T-helper 2 cell treated with Interferon-gamma antibody and Interleukin-4, amounts not matched to agents 100 ng/mL and 5 ng/mL, for 36 hours (primary cell): ENCODE data around the gene KRAS. TPM values are rescaled to one million over a fixed set of nuclear protein-coding genes. Genes with fewer than 3 reads are reported as not detected.

ENCODE experiments used
- intact Hi-C: fragments of 100-400 bp; cut with micrococcal nuclease; formaldehyde crosslinking; loops from one replicate; pipeline ENCODE4 v1.15.1; 2023
- total RNA-seq: library from RNA; stranded (reverse); gene quantifications from 2 replicates; pipeline ENCODE4 v1.2.3, GENCODE V29; 2022

Gene KRAS
- total RNA-seq, 1 donor from 2014 or later, result 44.4 TPM

DNA sequence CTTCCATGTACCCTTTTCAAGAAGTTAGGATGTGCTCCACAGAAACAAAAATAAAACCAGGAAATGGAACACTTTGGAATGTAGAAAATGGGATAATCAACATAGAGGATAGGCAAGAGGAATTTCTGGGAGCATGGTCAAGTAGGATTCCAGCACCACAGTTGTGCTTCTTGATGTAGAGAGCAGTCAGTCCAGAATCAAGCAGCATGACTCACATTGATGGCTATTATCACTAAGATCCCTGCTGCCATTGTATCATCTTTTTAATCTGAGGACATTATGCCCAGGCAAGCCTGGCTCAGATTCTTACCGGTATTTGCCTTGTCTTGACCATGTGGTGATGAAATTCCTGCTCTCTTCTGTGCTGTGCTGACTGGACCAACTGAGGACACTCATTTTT is 50.0 kb downstream of the KRAS start:
- intact Hi-C loops, result no loop called here

DNA sequence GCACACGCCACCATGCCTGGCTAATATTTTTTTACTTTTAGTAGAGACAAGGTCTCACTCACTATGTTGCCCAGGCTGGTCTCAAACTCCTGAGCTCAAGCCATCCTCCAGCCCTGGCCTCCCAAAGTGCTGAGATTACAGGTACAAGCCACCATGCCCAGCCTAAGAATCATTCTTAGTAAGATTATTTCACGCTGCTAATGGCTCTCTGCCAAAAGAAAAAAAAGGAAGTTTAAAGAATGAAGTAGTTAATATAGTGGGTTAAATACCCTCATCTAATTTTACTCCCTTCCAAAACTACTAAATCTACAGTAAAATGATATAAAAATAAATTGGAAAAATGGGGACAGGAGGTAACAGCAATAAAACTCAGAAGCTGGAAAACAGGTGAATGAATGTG is 53.1 kb downstream of the KRAS start:
- intact Hi-C loops, result no loop called here

DNA sequence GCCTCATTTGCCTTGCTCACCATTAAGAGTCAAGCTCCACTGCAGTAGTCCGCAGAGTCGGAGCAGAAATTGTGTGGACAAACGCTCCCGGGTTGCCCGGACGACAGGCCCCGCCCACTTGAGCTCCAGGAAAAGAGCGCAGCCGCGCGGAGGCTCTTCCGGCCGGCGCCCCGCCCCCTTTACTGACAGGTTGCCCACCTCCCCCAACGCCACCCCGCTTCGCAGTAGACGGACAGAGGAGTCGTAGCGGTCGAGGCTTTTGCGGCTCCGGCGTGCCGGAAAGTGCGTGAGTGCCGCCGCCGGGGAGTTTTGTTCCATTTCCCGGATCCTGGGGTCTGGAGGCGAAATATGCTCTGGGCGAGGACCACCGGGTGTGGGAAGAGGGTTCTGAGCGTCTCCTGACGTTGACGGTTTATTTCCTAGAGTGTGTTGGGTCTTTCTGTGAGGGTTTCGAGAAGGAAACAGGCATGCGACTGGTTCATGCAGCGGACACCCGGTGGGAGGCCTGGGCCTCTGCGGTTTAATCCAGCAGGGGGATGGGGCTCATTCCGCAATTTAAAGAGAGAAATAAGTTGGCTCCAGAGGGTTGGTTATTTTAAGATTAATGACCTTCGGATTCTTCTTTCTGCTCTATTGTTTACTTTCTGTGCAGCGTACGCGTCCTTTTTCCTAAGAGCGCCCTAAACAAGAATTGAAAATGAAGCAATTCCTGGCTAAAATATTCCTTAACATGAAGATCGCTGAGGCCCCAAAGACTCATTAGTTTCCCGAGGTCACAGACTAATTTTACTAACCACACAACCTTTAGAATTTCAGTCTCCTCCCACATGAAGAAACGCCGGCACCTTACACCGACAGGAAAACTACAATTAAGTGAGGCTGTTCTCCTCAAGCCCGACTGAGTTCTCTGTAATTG is 55.4 kb downstream of the KRAS start, which contains the start of the genes DNAI7 and ETFRF1:
Gene DNAI7 (minus strand): TSS at position 105 of the 916 bp plus-strand sequence. CDS start 82 bp downstream, at position 23.
Gene ETFRF1 (plus strand): TSS at position 182 of the 916 bp plus-strand sequence. CDS start 8,720 bp downstream, outside the sequence.
- intact Hi-C loops, result loop anchor here (1.0 kb wide), 3 partner anchors 55 to 192 kb away; partner anchors contain the start of gene KRAS

DNA sequence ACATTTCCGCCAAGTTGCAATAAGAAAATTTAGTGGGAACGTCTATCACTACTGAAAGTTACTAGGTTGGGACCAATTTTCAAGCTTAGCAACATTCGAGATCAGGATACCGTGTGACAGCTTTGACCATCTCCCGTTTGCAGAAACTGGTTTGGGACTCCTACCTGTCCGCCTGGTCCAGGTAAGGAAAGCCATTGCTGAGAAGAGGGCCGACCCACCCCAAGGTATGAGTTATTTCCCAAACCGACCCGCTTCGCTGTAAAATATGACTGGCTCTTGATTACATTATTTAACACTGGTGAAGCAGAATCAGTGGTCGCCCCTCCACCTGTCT is 56.0 kb downstream of the KRAS start:
- intact Hi-C loops, result loop anchor here (1.0 kb wide), 3 partner anchors 56 to 193 kb away; partner anchors contain the start of gene KRAS

DNA sequence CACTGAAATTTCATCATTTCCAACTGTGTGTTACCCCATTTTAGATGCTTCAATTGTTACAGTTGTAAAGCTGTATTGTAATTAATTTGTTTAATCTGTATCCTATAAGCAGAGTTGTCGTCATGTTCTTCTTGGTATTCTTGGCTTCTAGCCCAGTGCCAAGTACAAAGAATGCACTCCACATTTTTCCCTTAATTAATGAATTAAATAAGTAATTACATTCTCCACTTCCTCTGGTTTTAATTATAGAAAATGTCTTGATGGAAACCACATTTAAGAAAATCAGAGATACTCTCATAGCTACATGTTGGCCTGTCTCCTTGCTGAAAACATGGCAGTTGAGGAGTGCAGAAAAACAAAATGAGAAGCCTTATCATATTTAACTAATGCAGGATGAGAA is 56.5 kb downstream of the KRAS start:
- intact Hi-C loops, result no loop called here

DNA sequence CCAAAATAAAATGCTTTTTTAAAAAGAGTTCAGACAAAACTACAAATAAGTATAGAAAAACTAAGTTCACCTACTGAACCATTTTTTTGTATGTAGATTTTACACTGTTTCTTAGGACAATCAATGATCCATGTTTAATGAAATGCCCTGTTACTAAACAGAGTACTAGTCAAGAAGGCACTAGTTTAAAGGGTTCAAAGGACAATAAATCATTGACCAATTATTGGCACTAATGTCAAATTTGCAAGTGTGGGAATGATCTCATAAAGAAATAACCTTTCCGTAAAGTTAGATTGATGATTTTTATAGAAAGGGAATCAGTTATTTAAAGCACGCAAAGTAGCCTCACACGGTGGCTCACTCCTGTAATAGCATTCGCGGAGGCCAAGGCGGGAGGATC is 59.9 kb downstream of the KRAS start:
- intact Hi-C loops, result no loop called here

DNA sequence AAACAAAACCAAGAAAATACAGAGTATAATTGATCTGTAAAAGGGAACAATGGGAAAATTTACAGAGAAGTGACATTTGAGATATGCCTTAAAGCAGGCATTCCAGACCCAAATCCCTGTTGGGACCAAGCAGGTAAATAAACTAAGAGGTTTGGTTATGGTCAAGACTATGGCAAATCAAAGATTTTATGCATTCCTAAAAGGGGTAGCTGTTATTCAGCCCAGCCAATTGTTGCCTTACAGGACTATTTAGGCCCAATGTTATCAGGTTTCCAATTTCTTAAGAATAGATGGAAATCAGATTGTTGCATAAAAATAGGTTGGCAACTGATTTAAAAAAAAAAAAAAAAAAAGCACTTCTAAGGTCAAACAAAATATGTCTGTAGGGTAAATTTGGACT is 61.1 kb downstream of the KRAS start:
- intact Hi-C loops, result no loop called here

DNA sequence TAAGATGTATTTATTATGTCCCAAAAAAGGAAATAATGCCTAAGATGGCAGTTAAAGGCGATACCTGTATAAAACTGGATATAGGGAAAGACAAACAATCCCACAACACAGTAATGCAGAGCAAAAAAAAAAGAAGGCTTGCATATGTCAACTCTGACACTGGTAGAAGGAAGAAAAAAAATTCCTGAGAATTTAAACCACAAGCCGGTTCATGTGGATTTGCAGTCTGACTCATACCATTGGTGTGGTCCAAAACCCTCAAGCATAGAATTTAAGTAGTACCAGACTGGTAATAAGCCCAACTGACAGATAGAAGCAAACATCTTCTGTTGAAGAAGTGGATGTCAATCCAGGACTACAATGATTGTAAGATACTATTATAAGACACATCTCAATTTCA is 62.9 kb downstream of the KRAS start:
- intact Hi-C loops, result no loop called here

DNA sequence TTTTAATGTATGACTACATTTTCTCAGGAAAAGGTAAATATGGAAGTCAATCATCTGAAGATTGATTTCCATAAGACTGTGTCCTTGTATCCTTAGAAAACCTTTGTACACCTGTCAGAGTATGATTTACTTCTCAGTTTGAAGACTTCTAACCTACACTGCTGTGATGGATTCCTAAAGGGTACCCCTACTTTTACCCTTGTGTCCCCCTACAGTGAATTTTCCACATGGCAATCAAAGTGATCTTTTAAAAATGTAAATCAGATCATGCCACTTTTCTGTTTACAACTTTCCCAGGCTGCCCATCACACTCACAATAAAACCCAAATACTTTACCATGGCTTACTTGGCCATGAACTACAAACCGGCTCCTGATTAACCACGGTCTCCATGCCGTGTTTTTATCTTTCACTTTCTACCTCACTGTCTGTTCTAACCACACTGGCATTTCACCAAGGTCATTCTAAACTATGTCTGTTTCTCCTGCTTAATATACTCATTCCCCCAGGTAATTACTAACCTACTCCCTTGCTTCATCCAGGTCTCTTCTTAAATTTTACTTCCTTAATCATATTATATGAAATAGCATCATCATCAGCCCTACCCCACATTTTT is 63.8 kb downstream of the KRAS start:
- intact Hi-C loops, result no loop called here

DNA sequence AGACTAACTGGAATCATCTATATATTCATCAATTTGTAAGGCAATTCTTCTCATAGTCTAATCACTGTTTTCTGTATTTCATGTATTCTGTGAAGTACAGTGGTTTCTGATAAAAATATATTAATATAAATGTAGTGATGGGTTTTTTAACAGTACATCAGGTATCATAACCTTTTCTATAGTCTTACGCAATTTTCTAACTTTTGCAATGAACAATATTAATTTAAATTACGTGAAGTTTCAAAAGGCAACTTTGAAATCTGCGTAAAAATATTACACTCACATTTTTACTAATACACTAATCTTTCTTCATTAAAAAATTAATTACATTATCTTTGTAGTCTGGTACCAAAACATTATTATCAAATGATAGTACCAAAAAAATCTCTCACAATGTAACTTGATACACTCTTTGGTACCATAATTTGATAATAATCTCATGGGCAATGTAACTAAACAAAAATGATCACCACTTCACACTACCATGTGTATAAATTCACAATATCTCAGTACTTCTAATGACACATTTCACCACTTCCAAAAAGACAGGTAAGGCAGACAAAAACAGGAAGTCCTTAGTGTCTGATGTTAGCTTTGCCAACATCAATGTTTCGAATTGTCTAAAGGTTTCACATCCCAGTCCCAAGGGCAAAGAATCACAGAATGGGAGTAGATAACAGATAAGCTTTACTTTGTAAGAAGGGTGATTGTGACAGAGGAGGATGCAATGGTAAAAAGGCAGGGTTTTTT is 64.5 kb downstream of the KRAS start:
- intact Hi-C loops, result no loop called here

DNA sequence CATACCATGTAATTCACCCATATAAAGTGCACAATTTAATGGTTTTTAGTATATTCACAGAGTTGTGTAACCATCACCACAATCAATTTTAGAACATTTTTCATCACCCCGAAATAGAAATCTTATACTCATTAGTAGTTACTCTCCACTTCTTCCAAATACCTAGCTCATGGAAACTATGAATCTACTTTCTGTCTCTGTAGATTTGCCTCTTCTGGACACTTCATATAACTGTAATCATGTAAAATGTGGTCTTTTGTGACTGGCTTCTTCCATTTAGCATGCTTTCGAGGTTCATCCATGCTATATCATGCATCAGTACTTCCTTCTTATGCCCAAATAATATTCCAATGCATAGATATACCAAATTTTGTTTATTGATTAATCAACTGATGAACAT is 66.6 kb downstream of the KRAS start:
- intact Hi-C loops, result no loop called here

DNA sequence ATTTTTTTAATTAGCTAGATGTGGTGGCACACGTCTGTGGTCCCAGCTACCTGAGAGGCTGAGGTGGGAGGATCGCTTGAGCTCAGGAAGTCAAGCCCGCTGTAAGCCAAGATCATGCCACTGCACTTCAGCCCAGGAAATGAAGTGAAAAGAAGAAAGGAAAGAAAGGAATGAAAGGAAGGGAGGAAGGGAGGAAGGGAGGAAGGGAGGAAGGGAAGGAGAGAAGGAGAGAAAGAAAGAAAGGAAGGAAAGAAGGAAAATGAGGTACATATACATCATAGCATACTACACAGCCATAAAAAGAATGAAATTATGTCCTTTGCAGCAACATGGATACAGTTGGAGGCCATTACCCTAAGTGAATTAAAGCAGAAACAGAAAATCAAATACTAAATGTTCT is 68.0 kb downstream of the KRAS start:
- intact Hi-C loops, result no loop called here

DNA sequence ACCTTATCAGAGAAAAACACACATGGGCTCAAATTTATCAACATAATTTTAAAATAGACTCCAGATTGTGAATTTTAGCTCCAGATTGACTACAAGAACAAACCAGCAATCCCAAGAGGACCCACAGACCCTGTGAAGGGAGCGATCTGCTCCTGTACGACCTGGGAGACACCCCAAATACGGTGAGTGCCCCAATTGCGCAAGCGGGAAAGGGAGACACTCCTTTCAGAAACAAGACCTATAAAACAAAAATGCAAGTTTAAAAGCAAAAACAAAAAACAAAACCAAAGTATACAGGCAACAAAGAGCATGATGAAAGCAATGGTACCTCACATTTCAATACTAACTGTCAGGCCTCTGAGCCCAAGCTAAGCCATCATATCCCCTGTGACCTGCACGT is 87.9 kb downstream of the KRAS start:
- intact Hi-C loops, result no loop called here

DNA sequence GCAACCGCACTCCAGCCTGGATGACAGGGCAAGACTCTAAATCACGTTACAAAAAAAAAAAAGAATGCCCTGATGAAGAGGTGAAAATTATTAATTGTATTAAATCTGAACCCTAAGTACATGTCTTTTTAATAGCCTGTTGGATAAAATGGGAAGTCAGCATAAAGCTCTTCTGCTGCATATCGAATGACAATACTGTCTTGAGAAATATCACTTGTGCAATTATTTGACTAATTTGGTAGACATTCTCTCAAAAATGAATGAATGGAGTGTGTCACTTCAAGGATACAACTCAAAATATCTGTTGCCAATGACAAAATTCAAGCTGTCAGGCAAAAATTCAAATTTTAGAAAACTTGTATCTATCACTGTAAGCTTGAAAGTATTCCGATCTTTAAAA is 94.7 kb downstream of the KRAS start:
- intact Hi-C loops, result no loop called here

DNA sequence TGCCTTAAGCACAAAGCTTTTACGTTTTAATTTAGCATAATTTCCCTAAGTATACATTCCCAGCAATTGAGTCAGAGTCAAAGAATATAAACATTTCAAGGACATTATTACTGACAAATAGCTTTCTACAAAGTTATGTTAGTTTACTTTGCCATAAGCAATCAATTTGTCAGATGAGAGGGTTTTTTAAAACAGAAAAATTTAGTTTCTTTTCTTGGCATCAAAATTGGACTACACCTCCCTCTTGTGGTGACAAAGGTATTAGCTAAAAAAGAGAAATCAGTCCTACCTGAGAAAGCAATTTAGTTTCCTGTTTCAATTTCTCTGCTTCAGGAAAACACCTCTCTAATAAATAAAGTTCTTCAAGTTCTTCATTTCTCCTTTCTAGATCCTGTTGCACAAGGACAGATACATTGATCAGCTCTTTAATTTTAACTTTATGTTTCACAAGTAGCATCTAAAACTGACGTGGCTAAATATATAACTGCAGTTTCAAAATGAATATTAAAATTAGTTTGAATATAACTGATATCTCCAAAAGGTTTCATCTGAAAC is 95.6 kb downstream of the KRAS start:
- intact Hi-C loops, result loop anchor here (1.0 kb wide), 2 partner anchors 164 to 233 kb away; no protein-coding TSS in a partner anchor

Other genes with a start within 250 kb of the KRAS start
- gene DNAI7, start 55.8 kb downstream of the KRAS start, total RNA-seq, result not detected in 2 replicates
- gene ETFRF1, start 55.7 kb downstream of the KRAS start, total RNA-seq, result 8.7 and 9.3 TPM in 2 replicates